Endodermal cell (in vitro differentiated cells): ENCODE measurements around the gene PRR4. TPM values are rescaled to one million over a fixed set of nuclear protein-coding genes. Genes with fewer than 3 reads are reported as not detected.

Experiments
- DNase-seq: peaks from one replicate; pipeline ENCODE4 v3.0.0-alpha.2; 2017
- H3K27ac ChIP-seq: 2 replicates; pipeline ENCODE4 v1.5.1; 2013; ENCODE audit warnings: mild to moderate bottlenecking, low read depth, low read length, moderate library complexity
- H3K27me3 ChIP-seq: 2 replicates; pipeline ENCODE4 v1.6.1; 2013; ENCODE audit warnings: mild to moderate bottlenecking, low read length, moderate library complexity; ENCODE audit not compliant: insufficient read depth, control insufficient read depth, poor library complexity, severe bottlenecking
- H3K36me3 ChIP-seq: 2 replicates; pipeline ENCODE4 v1.7.0; 2013; ENCODE audit warnings: mild to moderate bottlenecking, low read length, moderate library complexity; ENCODE audit not compliant: control insufficient read depth, insufficient read depth
- H3K4me1 ChIP-seq: one replicate; pipeline ENCODE4 v1.7.0; 2013; ENCODE audit warnings: low read length; ENCODE audit not compliant: control insufficient read depth, insufficient read depth
- H3K4me3 ChIP-seq: 2 replicates; pipeline ENCODE4 v1.5.1; 2013; ENCODE audit warnings: mild to moderate bottlenecking, low read length, moderate library complexity
- H3K9ac ChIP-seq: 2 replicates; pipeline ENCODE4 v1.6.1; 2013; ENCODE audit warnings: mild to moderate bottlenecking, low read length, moderate library complexity; ENCODE audit not compliant: poor library complexity, severe bottlenecking; ENCODE audit errors: extremely low read depth
- H3K9me3 ChIP-seq: 2 replicates; pipeline ENCODE4 v1.6.1; 2013; ENCODE audit warnings: mild to moderate bottlenecking, low read length, moderate library complexity; ENCODE audit not compliant: control insufficient read depth
- H3K27ac Mint-ChIP-seq: 2 replicates; pipeline ENCODE4 v1.8.0; 2020; ENCODE audit warnings: mixed read lengths
- H3K27me3 Mint-ChIP-seq: 2 replicates; pipeline ENCODE4 v1.8.0; 2021; ENCODE audit warnings: mild to moderate bottlenecking, mixed read lengths; ENCODE audit not compliant: insufficient read depth
- H3K36me3 Mint-ChIP-seq: 2 replicates; pipeline ENCODE4 v1.8.0; 2020; ENCODE audit warnings: low read depth, mixed read lengths
- H3K4me1 Mint-ChIP-seq: 2 replicates; pipeline ENCODE4 v1.8.0; 2020; ENCODE audit warnings: mixed read lengths
- H3K4me3 Mint-ChIP-seq: 2 replicates; pipeline ENCODE4 v1.8.0; 2020; ENCODE audit warnings: mild to moderate bottlenecking, moderate library complexity, mixed read lengths
- H3K9me3 Mint-ChIP-seq: 2 replicates; pipeline ENCODE4 v1.8.0; 2020; ENCODE audit warnings: mild to moderate bottlenecking, mixed read lengths
- CTCF ChIP-seq: fragments of 200-600 bp; sonication (generic); conservative IDR thresholded peaks from 2 replicates; pipeline ENCODE4 v1.5.0; 2021; ENCODE audit warnings: antibody characterized with exemption, mild to moderate bottlenecking
- WGBS, 2 experiments: methylation state at CpG; one replicate each; pipeline versions ENCODE4 v1.1.5 to v1.1.7; 2013; ENCODE audit warnings: missing lambda C conversion rate in 2 of 2, mixed read lengths in 1 of 2; ENCODE audit not compliant: insufficient coverage in 1 of 2, insufficient read length in 1 of 2; 5-methylcytosine and 5-hydroxymethylcytosine counted together
- total RNA-seq, 2 donors: library from RNA; stranded (reverse); fragmentation: NEBNext Ultra II Directional in 1 of 2; extraction: Animal tissue kit (Norgen Biotek cat#: 25700) in 1 of 2; gene quantifications; 2 replicates in 1 of 2; 3 replicates in 1 of 2; pipeline ENCODE4 v1.2.1, GENCODE V29; 2021

Gene PRR4
- total RNA-seq, 2 donors from 2014 or later = 3.8 to 7.9 TPM

GRCh38 chr12:10855807-10856206, 6.5 kb upstream of the PRR4 start:
- peak overlapping the region; percentile 26 for H3K4me3 ChIP-seq
- peaks cover 32% of the 10 kb centered on the region for H3K9me3 ChIP-seq
- no peak overlapping the region for H3K27ac Mint-ChIP-seq
- 96 to 100% methylated on average over 2 of the region's 2 CpGs for WGBS, 2 experiments
- H3K4me1 ChIP-seq = peaks cover 8% of the 10 kb centered on the region
- peaks cover 44% of the 10 kb centered on the region for H3K36me3 Mint-ChIP-seq
- peaks cover 45% of the 10 kb centered on the region for H3K9me3 Mint-ChIP-seq
- no peaks in the 10 kb centered on the region for H3K27me3 ChIP-seq
- TF ChIP-seq CTCF = no peak
- no peaks in the 10 kb centered on the region for H3K36me3 ChIP-seq
- H3K9ac ChIP-seq = no peak overlapping the region
- no peak overlapping the region for H3K27ac ChIP-seq
- no peaks in the 10 kb centered on the region for H3K27me3 Mint-ChIP-seq
- no peak overlapping the region for H3K4me3 Mint-ChIP-seq
- H3K4me1 Mint-ChIP-seq = peaks cover 9% of the 10 kb centered on the region
- DNase-seq = no peak

DNA sequence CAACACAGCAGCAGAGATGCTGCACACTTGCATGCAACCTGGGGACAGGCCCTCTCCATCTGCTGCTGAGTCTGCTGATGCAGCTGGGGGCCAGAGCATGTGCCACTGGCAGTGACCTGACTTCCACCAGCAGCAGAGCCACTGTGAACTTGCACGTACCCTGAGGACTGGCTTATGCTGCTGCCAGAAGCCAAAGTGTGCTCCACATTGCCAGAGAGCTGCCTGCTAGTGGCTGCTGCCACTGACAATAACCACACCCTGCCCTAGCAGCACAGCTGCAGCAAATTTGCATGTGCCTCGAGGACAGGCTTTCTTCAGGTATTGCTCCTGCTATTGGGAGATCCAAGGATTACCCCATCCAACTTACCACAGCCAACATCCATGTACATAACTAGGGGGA, 4.5 kb upstream of the PRR4 start:
- 94% methylated on average over 2 of the region's 2 CpGs; no CpG with 5 or more reads in 1 of the 2 experiments for WGBS, 2 experiments
- DNase-seq = no peak
- H3K4me3 Mint-ChIP-seq = no peak overlapping the region

DNA sequence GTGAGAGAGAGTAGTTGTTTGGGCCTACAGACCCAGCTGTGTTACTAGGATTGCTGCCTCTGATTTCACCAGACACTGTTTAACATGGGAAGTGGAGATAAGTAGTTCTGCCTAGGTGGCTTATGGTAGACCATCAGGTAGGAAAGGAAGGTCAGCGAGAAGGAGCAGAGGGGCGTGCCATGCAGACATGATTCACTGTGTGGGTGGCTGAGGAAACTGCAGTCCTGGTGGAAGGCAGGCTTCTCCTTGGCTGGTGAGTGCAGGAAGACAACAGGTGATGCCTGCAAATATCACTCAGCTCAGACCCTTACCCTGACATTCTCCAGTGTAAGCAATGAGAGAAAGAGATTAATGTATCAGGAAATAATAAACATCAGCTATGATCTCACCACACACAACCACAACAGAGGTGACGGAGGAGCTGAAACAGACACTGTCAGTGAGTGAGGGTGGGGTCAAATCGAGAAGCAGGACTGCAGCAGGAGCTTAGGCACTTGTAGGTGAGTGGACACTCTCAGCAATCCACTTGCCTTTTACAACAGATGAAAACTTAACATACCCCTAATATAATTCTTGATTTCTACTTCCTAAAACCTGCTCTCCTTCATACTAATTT, 2.1 kb upstream of the PRR4 start:
- no peak for TF ChIP-seq CTCF
- DNase-seq = no peak
- H3K4me1 ChIP-seq = peaks cover 8% of the 10 kb centered on the region
- H3K27ac Mint-ChIP-seq = no peak overlapping the region
- 94 to 96% methylated on average over 2 to 3 of the region's 4 CpGs for WGBS, 2 experiments
- H3K36me3 ChIP-seq = no peaks in the 10 kb centered on the region
- H3K27me3 Mint-ChIP-seq = no peaks in the 10 kb centered on the region
- peaks cover 29% of the 10 kb centered on the region for H3K36me3 Mint-ChIP-seq
- no peak overlapping the region for H3K4me3 ChIP-seq
- peaks cover 15% of the 10 kb centered on the region for H3K9me3 ChIP-seq
- H3K27me3 ChIP-seq = no peaks in the 10 kb centered on the region
- no peak overlapping the region for H3K27ac ChIP-seq
- no peak overlapping the region for H3K4me3 Mint-ChIP-seq
- H3K9ac ChIP-seq = no peak overlapping the region
- H3K4me1 Mint-ChIP-seq = peaks cover 9% of the 10 kb centered on the region
- H3K9me3 Mint-ChIP-seq = peaks cover 20% of the 10 kb centered on the region

More for the DNA sequence above, 4.5 kb upstream of the PRR4 start:
- Mint-ChIP-seq H3K36me3 (peaks cover 41% of the 10 kb centered on the region), H3K27ac (no peak overlapping the region), H3K9me3 (peaks cover 43% of the 10 kb centered on the region), H3K4me1 (peaks cover 9% of the 10 kb centered on the region), H3K27me3 (no peaks in the 10 kb centered on the region)
- peaks cover 32% of the 10 kb centered on the region for H3K9me3 ChIP-seq
- H3K4me3 ChIP-seq = no peak overlapping the region
- H3K27me3 ChIP-seq = no peaks in the 10 kb centered on the region
- peaks cover 8% of the 10 kb centered on the region for H3K4me1 ChIP-seq
- no peak overlapping the region for H3K27ac ChIP-seq
- TF ChIP-seq CTCF = peak; percentile 17
- H3K36me3 ChIP-seq = no peaks in the 10 kb centered on the region
- H3K9ac ChIP-seq = no peak overlapping the region
